HG03460 (cell line): ENCODE measurements around the gene CILP2.

Experiments
- ATAC-seq: cut with Tn5 transposase; IDR thresholded peaks from one replicate; pipeline ENCODE4 v1.9.1; 2021; ENCODE audit not compliant: unreplicated experiment

Gene CILP2

GRCh38 chr19:19563348-19563848 lies 25.3 kb downstream of the CILP2 start:
- no peak for ATAC-seq

GRCh38 chr19:19566306-19566705 lies 28.2 kb downstream of the CILP2 start:
- no peak for ATAC-seq

GRCh38 chr19:19567391-19567790 lies 29.3 kb downstream of the CILP2 start:
- no peak for ATAC-seq

- no peak for ATAC-seq
Measured at GRCh38 chr19:19568802-19569756, 31.0 kb downstream of the CILP2 start.

- ATAC-seq: no peak
Measured at GRCh38 chr19:19570571-19570970, 32.5 kb downstream of the CILP2 start.

- no peak for ATAC-seq
Measured at GRCh38 chr19:19571071-19571786, 33.2 kb downstream of the CILP2 start.

GRCh38 chr19:19575411-19575810 lies 37.3 kb downstream of the CILP2 start:
- no peak for ATAC-seq

GRCh38 chr19:19578252-19578651 lies 40.2 kb downstream of the CILP2 start:
- no peak for ATAC-seq

- ATAC-seq: no peak
Measured at GRCh38 chr19:19579533-19580361, 41.7 kb downstream of the CILP2 start.

- no peak for ATAC-seq
Measured at GRCh38 chr19:19580418-19580817, 42.4 kb downstream of the CILP2 start.

- no peak for ATAC-seq
Measured at GRCh38 chr19:19581391-19581790, 43.3 kb downstream of the CILP2 start.

- ATAC-seq: no peak
Measured at GRCh38 chr19:19582471-19582870, 44.4 kb downstream of the CILP2 start.

GRCh38 chr19:19584356-19584755 lies 46.3 kb downstream of the CILP2 start:
- ATAC-seq: no peak

- ATAC-seq: no peak
Measured at GRCh38 chr19:19587771-19588170, 49.7 kb downstream of the CILP2 start.

GRCh38 chr19:19588546-19588945 lies 50.5 kb downstream of the CILP2 start:
- ATAC-seq: no peak

- no peak for ATAC-seq
Measured at GRCh38 chr19:19591133-19591825, 53.2 kb downstream of the CILP2 start.

- no peak for ATAC-seq
Measured at GRCh38 chr19:19592690-19593089, 54.6 kb downstream of the CILP2 start.

- ATAC-seq: no peak
Measured at GRCh38 chr19:19594381-19594780, 56.3 kb downstream of the CILP2 start.

- no peak for ATAC-seq
Measured at GRCh38 chr19:19595171-19595701, 57.2 kb downstream of the CILP2 start.
